Lower lobe of right lung (tissue), 2 donors: Measurements from ENCODE around the gene ST7. TPM values are rescaled to one million over a fixed set of nuclear protein-coding genes. Genes with fewer than 3 reads are reported as not detected.
"Not testable (repeated sequence)": the region's sequence is repeated elsewhere in the genome, so short reads cannot be mapped to it uniquely, and the experiment has no call there.

Experiments
- ATAC-seq, 2 donors: fragments of 200-7000 bp; cut with Tn5 transposase; one replicate each; pipeline ENCODE4 v1.9.1; 2020 to 2022; ENCODE audit warnings: mild to moderate bottlenecking in 2 of 2, moderate library complexity in 2 of 2
- DNase-seq: peaks from one replicate; pipeline ENCODE4 v3.0.0-alpha.2; 2020
- H3K27ac ChIP-seq: fragments of 200-600 bp; one replicate; pipeline ENCODE4 v1.8.0; 2022
- H3K27me3 ChIP-seq: fragments of 200-600 bp; one replicate; pipeline ENCODE4 v1.8.0; 2022; ENCODE audit warnings: low read depth
- H3K36me3 ChIP-seq: fragments of 200-600 bp; one replicate; pipeline ENCODE4 v1.8.0; 2022; ENCODE audit warnings: mild to moderate bottlenecking
- H3K4me1 ChIP-seq: fragments of 200-600 bp; one replicate; pipeline ENCODE4 v1.8.0; 2022
- H3K4me3 ChIP-seq: fragments of 200-600 bp; one replicate; pipeline ENCODE4 v1.8.0; 2022; ENCODE audit warnings: mild to moderate bottlenecking
- H3K9me3 ChIP-seq: fragments of 200-600 bp; one replicate; pipeline ENCODE4 v1.8.0; 2022
- intact Hi-C: fragments of 100-400 bp; cut with DNase I; formaldehyde crosslinking; loops from one replicate; pipeline ENCODE4 v1.11.0; 2022
- total RNA-seq: library from RNA; stranded (reverse); fragmentation: NEBNext Ultra II Directional; extraction: Animal tissue kit (Norgen Biotek cat#: 25700); gene quantifications from one replicate; pipeline ENCODE4 v1.2.1, GENCODE V29; 2021
- TF ChIP-seq, protein P1 (sequence below): fragments of 200-600 bp; IDR thresholded peaks from one replicate; pipeline ENCODE4 v1.8.0; 2022; ENCODE audit warnings: antibody characterized with exemption, mild to moderate bottlenecking
- donor health status: DM: no; HTN: yes; CAD: no; lungs with severe emphysema.

ST7 gene
- total RNA-seq, 1 donor from 2014 or later, result 51.1 TPM

DNA sequence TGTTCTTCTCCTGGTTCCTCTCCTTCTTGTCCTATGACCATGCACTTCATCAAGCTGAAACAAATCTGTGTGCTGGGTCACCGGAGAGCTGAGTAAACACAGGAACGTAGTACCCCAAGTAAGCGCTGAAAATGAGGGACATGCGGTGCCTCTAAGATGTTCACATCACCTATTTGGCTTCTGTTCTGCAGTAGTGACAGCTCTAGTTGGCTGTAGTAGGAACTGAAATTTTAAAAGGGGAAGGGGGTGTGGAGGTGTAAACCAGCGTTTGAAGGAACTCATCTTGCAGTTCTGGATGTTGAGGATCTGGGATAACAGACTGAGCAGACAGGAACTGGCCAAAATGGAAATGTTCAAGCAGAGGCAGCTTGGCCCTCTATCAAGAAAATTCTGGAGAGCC is 284.3 kb downstream of the ST7 start:
- no peak overlapping the region for H3K4me3 ChIP-seq
- H3K36me3 ChIP-seq, result no peaks in the 10 kb centered on the region
- TF ChIP-seq, protein P1, sequence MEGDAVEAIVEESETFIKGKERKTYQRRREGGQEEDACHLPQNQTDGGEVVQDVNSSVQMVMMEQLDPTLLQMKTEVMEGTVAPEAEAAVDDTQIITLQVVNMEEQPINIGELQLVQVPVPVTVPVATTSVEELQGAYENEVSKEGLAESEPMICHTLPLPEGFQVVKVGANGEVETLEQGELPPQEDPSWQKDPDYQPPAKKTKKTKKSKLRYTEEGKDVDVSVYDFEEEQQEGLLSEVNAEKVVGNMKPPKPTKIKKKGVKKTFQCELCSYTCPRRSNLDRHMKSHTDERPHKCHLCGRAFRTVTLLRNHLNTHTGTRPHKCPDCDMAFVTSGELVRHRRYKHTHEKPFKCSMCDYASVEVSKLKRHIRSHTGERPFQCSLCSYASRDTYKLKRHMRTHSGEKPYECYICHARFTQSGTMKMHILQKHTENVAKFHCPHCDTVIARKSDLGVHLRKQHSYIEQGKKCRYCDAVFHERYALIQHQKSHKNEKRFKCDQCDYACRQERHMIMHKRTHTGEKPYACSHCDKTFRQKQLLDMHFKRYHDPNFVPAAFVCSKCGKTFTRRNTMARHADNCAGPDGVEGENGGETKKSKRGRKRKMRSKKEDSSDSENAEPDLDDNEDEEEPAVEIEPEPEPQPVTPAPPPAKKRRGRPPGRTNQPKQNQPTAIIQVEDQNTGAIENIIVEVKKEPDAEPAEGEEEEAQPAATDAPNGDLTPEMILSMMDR, result no peak
- H3K9me3 ChIP-seq, result peaks cover 2% of the 10 kb centered on the region
- DNase-seq (no peak), ATAC-seq (no peak)
- H3K4me1 ChIP-seq, result no peaks in the 10 kb centered on the region
- intact Hi-C loops, result no loop called here
- no peaks in the 10 kb centered on the region for H3K27me3 ChIP-seq
- H3K27ac ChIP-seq, result no peak overlapping the region

DNA sequence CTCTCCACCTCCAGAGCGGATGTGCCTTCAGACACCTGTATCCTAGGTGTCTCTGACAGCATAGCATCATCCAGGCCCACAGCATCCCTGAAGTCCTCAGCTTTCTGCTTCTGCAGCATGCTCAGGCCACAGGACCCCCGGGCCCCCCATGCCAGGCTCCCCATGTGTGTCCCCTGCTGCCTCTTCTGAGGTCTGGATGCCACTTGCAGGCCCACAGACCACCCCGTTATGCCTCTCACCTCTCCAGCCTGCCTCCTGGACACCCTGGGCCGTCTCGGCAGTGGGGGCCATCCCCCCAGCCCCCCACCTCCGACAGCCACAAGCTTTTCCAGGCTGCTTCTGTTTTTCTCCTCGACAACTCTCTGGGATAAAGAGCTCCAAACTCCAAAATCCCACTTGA is 285.2 kb downstream of the ST7 start:
- Histone ChIP-seq H3K27ac (no peak overlapping the region), H3K9me3 (peaks cover 2% of the 10 kb centered on the region), H3K4me3 (no peak overlapping the region), H3K36me3 (no peaks in the 10 kb centered on the region), H3K4me1 (no peaks in the 10 kb centered on the region), H3K27me3 (no peaks in the 10 kb centered on the region)
- no peak for DNase-seq
- intact Hi-C loops, result no loop called here
- peak in 1 of 2 donors; percentile 23 for ATAC-seq
- TF ChIP-seq, protein P1, result no peak

DNA sequence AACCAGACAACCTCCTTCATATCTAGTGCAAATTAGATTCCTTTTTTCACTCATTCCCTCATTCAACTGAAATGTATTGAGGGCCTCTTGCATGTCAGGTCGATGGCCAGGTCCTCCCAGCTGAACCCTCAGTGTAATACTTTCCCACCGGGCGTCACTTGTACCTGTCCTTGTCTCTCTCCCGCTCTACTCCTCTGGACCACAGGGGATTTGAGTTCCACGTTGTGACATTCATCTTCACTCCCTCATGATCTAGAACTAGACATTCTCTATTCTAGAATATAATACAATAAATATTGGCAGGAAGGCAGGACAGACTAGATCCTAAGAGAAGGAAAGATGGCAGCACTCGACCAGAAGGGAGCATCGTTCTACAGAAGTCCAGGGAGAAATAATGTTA is 285.6 kb downstream of the ST7 start:
- no peak for DNase-seq
- Histone ChIP-seq H3K27ac (no peak overlapping the region), H3K36me3 (no peaks in the 10 kb centered on the region), H3K4me1 (no peaks in the 10 kb centered on the region), H3K4me3 (no peak overlapping the region), H3K27me3 (no peaks in the 10 kb centered on the region), H3K9me3 (peaks cover 2% of the 10 kb centered on the region)
- TF ChIP-seq, protein P1, result no peak
- intact Hi-C loops, result no loop called here
- ATAC-seq, result no peak

DNA sequence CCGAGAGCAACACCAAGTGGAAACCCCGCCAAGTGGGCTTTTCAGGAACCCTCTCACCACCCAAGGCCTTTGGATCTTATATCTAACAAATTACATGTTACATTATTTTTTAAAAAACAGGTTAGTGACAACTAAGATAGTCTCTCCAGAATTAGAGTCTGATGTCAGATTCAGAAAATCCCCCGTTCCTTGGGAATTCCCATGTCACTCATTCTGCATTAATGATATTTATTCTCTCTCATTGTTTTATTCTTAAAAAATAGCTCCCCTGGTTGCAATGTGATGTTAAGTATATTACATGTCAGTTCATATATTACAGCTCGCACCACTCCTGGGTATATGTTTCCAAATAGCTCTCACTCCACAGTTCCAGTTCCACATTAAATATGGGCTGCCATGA is 287.8 kb downstream of the ST7 start:
- Histone ChIP-seq H3K27ac (no peak overlapping the region), H3K27me3 (no peaks in the 10 kb centered on the region), H3K4me3 (no peak overlapping the region), H3K4me1 (no peaks in the 10 kb centered on the region), H3K36me3 (no peaks in the 10 kb centered on the region), H3K9me3 (no peaks in the 10 kb centered on the region)
- DNase-seq (no peak), ATAC-seq (no peak)
- intact Hi-C loops, result no loop called here
- TF ChIP-seq, protein P1, result no peak

DNA sequence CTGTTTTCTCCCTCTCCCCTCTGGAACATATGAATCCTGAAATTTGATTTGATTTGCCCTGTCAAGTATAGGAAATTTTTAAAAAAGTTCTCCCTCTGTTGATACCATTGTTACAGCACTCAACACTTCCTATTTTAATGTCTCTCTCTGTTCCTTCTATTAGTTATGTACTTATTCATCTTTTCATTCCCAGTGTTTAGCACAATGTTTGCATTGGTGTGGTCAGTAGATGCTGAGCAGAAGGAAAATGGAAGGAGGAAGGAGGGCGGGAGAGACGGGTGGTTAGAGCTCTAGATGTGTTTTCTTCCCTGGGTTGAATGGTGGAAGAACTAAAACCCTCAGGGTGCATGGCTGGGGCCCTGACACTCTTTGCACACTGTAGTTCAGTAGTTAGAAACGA is 290.1 kb downstream of the ST7 start:
- TF ChIP-seq, protein P1, result no peak
- ATAC-seq (no peak), DNase-seq (no peak)
- H3K9me3 ChIP-seq, result no peaks in the 10 kb centered on the region
- H3K4me1 ChIP-seq, result no peaks in the 10 kb centered on the region
- intact Hi-C loops, result no loop called here
- no peaks in the 10 kb centered on the region for H3K36me3 ChIP-seq
- no peaks in the 10 kb centered on the region for H3K27me3 ChIP-seq
- no peak overlapping the region for H3K4me3 ChIP-seq
- no peak overlapping the region for H3K27ac ChIP-seq

DNA sequence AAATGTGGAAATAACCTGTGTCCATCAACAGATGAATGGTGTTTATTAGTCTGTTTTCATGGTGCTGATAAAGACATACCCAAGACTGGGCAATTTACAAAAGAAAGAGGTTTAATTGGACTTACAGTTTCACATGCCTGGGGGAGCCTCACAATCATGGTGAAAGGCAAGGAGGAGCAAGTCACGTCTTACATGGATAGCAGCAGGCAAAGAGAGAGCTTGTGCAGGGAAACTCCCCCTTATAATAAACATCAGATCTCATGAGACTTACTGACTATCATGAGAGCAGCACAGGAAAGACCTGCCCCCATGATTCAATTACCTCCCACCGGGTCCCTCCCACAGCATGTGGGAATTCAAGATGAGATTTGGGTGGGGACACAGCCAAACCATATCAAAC is 292.4 kb downstream of the ST7 start:
- DNase-seq, H3K36me3 ChIP-seq, ATAC-seq, H3K27ac ChIP-seq, H3K4me3 ChIP-seq, H3K9me3 ChIP-seq, H3K27me3 ChIP-seq, intact Hi-C loops, H3K4me1 ChIP-seq: not testable (repeated sequence)
